HG03066 (cell line): ENCODE results near the gene FAM187B.
"Not testable (repeated sequence)": the region's sequence is repeated elsewhere in the genome, so short reads cannot be mapped to it uniquely, and the experiment has no call there.

ENCODE experiments used
- ATAC-seq: cut with Tn5 transposase; IDR thresholded peaks from one replicate; pipeline ENCODE4 v1.9.1; 2021; ENCODE audit warnings: low read depth; ENCODE audit not compliant: unreplicated experiment

FAM187B gene

DNA sequence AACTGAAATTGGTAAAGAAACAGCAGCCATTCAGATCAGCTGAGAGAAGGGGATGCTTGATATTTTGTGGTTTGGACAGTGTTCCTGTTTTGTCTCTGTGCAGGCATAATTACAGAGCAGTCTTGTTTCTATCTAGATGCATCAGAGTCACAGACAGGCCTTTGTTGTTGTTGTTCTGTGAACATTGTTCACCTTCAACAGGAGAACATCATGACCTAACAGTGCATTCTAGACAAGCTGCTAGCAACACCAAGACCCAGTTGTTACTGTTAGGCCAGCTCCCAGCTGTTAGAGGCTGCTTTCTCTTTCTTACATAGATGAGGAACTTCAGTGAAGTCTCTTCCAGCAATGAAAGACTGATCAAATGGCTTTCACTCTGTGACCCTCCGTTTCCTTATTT, 11.8 kb upstream of the FAM187B start:
- ATAC-seq = no peak

DNA sequence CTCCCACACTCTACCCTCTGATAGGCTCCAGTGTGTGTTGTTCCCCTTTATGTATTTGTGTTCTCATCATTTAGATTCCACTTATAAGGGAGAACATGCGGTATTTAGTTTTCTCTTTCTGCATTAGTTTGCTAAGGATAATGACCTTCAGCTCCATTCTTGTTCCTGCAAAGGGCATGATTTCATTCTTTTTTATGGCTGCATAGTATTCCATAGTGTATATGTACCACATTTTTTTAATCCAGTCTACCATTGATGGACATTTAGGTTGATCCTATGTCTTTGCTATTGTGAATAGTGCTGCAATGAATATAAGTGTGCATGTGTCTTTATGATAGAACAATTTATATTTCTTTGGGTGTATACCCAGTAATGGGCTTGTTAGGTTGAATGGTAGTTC, 11.1 kb upstream of the FAM187B start:
- not testable (repeated sequence) for ATAC-seq

DNA sequence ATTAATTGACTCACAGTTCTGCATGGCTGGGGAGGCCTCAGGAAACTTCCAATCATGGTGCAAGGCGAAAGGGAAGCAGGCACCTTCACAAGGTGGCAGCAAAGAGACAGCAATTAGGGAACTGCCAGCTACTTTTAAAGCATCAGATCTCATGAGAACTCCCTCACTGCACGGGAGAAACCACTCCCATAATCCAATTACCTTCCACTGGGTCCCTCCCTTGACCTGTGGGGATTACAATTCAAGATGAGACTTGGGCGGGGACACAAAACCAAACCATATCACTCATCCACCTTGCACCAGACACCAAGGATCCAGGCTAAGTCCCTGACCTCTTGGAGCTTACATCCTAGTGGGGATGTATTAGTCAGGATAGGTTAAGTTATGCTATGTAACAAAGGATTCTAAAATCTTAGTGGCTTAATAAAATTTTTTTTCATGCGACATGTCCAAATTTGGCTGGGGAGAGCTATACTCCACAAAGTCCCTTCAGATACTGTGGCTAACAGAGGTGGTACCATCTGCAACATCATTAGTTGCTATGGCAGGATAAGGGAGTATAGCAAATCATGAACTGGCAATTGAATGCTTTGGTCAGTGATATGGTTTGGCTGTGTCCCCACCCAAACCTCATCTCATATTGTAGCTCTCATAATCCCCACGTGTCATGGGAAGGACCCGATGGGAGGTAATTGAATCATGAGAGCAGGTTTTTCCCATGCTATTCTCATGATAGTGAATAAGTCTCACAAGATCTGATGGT, 8.3 kb upstream of the FAM187B start:
- no peak for ATAC-seq

DNA sequence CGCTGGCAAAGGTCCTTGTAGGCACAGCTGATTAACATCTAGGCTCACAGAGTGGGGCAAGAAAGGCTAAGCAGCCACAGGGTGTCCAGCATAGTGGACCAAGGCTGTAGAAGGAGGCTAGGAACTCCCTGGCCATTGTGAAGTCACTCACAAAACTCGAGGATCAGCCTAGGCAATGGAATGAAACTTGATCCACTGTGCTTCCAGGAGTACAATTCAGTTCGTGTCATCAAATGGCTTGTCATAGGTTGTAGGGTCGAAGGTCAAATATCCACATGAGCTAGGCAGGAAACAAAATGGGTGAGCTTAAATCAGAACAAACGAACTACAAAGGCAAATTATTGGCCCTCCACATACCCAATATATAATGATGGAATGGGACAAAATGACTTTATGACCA, 4.4 kb upstream of the FAM187B start:
- ATAC-seq = no peak

DNA sequence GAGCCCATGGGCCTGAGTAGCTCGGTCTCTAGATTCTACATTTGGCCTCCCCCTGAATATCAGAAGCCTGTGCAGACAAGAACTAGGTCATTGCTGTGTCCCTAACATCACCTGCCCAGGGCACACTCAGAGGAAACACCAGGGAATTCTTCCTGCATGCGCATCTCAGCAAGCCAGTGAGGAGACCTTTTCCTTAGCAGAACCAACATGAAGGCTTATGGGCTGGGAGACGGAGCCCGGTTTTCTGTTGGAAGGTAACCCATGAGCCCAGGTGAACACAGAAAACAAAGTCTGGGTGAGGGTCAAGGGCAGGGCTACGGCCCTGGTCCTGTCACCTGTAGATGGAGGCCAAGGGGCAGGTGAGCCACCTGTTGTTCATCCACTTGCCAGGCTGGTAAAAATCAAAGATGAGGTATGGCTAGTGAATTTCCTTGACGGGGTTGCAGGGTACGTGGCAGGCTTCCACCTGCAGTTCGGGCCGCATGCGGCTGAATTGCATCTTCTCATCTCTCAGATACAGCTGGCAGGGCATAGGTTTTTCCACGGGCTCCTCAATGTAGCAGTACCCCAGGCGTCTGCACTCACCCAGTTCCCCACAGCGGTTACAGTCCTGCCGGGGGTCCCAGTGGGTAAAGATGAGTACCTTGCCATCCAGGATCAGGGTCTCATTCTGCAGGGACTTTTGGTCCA, 3.6 kb upstream of the FAM187B start:
- ATAC-seq = no peak

DNA sequence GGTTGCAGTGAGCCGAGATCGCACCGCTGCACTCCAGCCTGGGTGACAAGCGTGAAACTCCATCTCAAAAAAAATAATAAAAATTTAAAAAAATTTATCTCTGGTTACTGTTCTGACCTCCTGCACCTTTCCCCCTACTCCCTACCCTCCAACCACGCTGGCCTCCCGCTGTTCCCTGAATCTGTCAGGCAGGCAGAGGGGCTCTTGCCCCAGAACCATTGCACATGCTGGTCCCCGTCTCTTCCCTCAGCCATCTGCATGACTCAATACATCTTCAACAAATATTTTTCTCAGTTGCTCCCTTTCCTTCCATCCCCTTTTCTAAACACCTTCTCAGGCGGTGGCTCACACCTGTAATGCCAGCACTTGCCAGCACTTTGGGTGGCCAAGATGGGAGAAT, 1.1 kb upstream of the FAM187B start:
- ATAC-seq = no peak

DNA sequence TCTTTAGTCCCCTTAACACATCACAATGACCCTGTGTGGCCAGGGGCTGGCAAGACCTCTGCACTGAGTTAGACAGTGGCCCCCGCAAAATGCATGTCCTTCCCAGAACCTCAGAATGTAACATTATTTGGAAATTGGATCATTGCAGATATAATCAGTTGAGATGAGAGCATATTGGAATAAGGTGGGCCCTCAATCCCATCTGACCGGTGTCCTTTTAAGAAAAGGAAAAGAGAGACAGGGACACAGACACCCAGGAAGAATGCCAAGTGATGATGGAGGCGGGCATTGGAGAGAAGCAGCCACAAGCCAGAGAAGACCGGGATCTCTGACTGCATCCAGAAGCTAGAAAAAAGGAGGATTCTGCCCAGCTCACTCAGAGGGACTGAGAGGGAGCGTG, 1.8 kb downstream of the FAM187B start:
- ATAC-seq = no peak

DNA sequence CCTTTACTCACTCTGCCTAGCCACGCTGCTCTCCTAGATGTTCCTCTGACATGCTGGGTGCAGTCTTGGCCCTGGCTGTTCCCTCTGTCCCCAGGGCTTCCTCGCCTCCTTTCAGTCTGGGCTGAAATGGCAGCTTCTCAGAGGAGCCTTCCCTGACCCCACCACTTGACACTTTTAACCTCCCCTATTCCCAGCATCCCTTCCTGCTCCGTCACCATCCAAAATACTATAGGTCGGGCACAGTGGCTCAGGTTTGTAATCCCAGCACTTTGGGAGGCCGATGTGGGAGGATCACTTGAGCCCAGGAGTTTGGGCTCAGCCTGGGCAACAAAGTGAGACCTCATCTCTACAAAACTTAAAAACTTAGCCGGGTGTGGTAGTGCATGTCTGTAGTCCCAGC, 2.6 kb downstream of the FAM187B start:
- no peak for ATAC-seq

DNA sequence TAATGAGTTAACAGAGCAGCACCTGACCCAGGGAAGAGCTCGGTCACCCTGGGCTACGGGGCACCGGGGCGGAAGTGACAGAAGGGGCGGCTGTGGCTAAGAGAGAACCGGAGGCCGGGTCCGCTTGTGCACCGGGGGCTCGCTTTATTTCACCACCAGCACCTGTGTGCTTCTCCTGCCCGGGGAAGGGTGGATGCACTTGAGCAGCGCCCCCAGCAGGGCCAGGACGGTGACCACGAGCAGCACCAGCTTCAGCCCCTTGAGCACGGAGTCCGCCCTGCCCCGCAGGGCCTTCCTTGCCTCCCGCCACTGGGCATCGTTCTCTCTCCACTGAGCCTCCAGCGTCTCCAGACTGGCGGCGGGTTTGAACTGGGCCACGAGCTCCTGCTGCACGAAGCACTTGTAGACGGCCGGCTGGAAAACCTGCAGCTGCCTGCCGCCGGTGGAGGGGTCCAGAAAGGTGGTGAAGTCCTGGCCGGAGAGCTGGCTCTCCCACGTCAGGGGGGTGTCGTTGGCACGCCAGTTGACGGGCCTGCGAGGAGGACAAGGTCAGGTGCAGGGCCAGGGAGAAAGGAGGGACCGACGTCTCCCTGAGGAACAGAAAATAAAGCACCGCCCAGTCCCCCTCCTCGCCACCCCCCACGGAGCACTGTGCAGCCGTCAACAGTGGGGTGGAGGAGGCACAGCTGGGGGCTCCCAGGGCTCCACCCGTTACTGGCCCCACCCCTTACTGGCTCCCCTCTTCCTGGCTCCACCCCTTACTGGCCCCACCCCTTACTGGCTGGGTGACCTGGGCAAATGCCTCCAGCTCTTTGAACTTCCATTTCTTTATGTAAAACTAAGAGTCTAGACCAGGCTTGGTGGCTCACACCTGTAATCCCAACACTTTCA, 3.6 kb downstream of the FAM187B start:
- ATAC-seq = no peak

DNA sequence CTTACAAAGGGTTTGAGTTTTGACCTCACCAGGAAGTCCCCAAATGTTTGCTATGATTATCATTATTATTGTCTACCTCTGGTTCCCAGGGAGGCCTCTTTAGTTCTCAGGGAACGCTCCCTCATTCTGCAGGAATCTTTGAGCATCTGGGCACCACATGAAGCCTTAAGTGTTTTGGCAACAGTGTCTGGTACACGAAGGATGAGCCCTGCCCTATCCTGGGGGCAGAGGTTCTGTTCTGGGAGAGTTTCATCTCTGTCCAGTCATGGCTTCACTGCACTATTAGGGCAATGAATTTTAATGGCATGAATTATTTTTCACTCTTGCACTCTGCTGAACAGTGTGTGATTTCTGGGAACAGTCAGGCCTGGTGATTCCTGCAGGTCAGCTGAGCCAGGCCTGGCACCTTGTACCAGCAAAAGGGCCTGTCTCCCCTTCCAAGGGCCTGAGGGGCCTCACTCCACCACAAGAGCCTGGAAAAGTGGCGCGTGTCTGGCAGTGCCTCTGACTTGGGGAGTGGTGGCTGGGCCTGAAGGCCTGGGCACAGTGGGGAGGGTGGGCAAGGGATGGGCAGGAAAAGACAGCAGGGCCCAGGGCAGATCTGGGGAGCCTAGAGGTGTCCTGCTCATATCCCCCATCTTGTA, 4.6 kb downstream of the FAM187B start:
- no peak for ATAC-seq

DNA sequence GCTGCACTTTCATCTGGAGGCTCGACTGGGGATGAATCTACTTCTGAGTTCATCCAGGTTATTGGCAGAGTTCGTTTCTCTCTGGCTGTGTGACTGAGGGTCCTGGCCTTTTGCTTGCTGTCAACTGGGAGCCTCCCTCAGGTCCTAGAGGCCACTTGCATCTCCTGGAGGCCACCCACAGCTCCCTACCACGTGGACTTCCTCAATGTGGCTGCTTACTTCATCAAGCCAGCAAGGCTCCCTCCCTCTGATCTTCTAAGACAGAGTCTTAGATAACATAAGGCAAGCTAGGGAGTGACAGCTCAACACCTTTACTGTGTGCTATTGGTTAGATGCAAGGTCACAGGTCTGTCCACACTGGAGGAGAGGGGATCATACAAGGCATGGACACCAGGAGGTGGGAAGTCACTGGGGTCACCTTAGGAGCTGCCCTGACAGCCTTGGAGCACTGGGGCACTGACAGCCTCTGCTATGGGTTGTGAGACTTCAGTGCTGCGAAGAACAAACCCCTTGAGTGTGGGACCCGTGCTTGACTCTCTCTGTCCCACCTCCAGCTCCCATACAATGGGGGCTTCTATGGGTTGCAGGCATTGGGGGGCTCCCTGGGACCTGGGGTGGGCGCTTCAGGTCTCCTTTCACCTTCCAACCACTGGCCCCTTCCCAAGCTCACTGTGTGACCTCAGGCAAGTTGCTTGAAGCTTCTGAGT, 5.3 kb downstream of the FAM187B start:
- ATAC-seq = no peak

DNA sequence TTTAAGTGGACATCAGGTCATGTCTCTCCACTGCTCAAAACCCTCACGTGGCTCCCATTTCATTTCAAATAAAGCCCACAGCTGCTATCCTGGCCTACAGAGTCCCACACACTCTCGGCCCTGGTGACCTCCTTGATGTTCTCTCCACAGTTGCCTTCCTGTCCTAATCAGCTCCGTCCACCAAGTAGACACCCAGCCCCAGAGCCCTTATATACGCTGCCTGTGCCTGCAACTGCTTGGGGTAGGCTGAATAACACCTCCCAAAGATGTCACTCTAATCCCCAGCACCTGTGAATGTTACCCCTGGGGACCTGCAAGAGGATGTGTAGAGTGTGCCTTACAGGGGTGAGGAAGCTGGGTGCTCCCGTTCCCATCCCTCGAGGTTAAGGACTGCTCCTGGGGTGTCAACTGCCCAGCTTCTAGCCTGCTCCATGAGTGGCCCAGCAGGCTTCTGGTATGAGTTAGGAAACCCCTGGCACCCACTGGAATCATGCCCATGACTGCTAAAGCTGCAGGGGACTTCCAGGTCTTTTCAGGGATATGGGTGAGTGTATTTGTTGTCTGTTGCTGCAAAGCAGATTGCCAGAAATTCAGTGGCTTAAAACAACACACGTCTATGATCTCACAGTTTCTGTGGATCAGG, 6.0 kb downstream of the FAM187B start:
- no peak for ATAC-seq

DNA sequence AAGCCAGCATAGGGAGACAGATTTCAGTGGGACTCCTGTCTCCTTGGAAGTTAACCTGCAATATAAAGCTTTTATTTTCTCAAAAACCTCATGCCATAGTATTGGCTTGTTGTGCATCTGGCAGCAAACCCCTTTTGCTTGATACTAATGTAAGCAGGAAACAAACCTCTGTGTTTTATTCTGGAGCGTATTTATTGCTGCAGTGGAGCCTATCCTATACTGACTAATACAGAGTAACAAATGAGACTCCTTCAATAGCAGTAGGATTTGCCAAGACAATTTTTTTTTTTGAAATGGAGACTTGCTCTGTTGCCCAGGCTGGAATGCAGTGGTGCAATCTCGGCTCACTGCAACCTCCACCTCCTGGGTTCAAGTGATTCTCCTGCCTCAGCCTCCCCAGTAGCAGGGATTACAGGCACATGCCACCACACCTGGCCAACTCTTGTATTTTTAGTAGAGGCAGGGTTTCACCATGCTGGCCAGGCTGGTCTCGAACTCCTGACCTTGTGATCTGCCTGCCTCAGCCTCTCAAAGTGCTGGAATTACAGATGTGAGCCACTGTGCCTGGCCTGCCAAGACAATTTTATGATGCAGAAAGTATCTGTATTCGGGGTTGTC, 7.5 kb downstream of the FAM187B start:
- ATAC-seq = not testable (repeated sequence)

DNA sequence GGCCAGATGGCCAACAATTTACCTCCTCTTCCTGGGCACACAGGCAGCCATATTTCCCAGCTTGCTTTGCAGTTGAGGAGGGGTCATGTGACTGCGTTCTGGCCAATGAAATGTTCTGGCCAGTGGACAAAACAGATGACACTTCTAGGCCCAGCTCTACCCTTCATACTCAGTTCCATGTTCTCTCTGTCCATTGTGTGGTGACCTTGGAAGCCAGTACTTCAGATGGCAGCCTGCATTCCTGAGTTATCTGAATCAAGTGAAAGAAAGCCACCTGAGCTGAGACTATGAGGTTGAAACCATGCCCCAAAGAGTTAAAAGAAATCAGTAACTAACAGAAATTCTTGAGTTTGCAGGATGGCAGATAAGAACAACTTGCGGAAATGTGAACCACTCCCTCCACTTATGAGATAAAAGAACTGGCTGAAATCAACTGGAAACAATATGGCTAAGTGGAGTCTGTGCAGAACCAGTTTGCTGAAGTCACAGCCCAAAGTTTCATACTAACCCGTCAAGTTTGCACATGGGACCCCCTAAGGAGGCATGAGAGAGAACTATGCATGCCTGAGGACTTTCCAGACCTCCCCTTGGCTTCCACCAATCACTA, 8.1 kb downstream of the FAM187B start:
- no peak for ATAC-seq

DNA sequence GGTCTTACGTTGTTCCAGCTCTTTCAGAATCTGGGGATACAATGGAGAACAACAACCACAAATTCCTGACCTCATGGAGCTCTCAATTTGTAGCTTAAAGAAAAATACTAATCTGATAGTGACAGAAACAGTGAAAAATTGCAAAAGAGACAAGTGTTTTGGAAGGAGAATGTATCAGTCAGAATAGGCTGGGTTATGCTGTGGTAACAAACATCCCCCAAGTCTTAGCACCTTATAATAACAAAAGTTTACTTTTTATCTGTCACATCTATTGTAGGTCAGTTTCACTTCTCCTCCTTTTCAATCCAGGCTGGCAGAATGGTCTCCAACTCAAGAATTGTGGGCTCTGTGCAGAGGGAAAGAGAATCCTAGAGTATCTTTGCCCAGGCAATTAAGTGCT, 9.5 kb downstream of the FAM187B start:
- ATAC-seq = no peak

DNA sequence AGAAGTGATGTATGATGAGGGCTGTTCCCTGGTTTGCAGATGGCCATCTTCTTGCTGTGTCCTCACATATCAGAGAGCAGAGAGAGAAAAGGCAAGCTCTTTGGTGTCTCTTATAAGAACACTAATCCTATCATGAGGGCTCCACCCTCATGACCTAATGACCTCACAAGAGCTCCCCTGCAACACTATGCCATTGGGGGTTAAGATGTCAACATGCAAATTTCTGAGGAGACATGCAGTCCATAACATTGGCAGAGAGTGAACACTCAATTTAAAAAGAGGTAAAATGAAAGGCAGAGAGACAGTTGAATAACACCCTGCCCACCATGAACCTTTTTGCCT, 10.9 kb downstream of the FAM187B start:
- ATAC-seq = no peak

DNA sequence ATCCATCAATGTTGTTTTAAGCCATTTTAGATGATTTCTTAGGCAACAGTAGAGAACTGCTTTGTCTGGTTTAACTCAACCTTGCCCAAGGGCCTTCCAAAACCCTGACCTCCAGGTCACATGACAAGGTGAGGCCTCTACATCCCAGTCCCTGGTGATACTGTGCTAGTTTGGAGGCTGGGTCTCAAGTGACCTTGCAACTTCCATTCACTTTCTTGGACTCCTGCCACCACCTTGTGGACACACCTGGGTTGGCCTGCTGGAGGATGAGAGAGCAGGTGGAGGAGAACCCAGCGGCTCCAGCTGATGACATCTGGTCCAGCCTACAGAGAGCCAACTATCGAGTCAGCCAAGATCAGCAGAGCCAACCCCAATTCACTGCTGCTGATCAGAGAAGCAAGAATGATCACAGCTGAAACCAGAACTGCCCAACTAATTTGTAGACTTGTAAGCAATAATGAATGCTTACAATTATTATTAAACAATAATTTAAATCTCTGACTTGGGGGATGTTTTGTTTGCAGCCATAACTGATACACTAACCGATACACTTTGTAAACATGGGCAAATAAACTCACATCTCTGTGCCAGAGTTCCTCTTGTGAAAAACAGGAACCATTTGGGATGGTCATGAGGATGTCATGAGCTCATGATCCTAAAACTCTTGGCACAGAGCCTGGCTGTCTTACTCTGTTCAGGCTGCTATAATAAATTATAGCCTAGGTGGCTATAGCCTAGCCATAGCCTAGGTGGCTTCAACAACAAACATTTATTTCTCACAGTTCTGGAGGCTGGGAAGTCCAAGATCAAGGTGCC, 11.5 kb downstream of the FAM187B start:
- ATAC-seq = no peak
